Keratinocyte (primary cell): ENCODE data around the gene SPTLC3. TPM values are rescaled to one million over a fixed set of nuclear protein-coding genes. Genes with fewer than 3 reads are reported as not detected.

Experiments
- DNase-seq: peaks from one replicate; pipeline ENCODE4 v3.0.0-alpha.2; 2011; ENCODE audit warnings: low read depth, missing footprints, low spot score
- FAIRE-seq: peaks from 2 replicates; lab custom pipeline; 2011; peaks lifted over from hg19 to GRCh38; lab: Jason Lieb, UNC
- H2AFZ ChIP-seq: 2 replicates; pipeline ENCODE4 v1.6.0; 2012; ENCODE audit warnings: low read length, control low read depth, inconsistent platforms; ENCODE audit not compliant: control insufficient read depth
- H3K27ac ChIP-seq: 2 replicates; pipeline ENCODE4 v1.5.1; 2011; ENCODE audit warnings: low read length; ENCODE audit not compliant: control insufficient read depth, insufficient read depth
- H3K27me3 ChIP-seq: 3 replicates; pipeline ENCODE4 v1.6.0; 2011; ENCODE audit warnings: low read length; ENCODE audit not compliant: control insufficient read depth, insufficient read depth; ENCODE audit errors: extremely low read depth
- H3K36me3 ChIP-seq, 2 experiments: 2 replicates in 1 of 2; 3 replicates in 1 of 2; pipeline ENCODE4 v1.5.1; 2011; ENCODE audit warnings: low read length in 2 of 2, mild to moderate bottlenecking in 1 of 2; ENCODE audit not compliant: control insufficient read depth in 2 of 2, insufficient read depth in 2 of 2; ENCODE audit errors: extremely low read depth in 1 of 2
- H3K4me1 ChIP-seq: 3 replicates; pipeline ENCODE4 v1.5.1; 2011; ENCODE audit warnings: low read length; ENCODE audit not compliant: control insufficient read depth, insufficient read depth; ENCODE audit errors: extremely low read depth
- H3K4me2 ChIP-seq: 3 replicates; pipeline ENCODE4 v1.6.0; 2011; ENCODE audit warnings: low read depth, low read length; ENCODE audit not compliant: control insufficient read depth, insufficient read depth; ENCODE audit errors: extremely low read depth
- H3K4me3 ChIP-seq, 3 experiments: fragments of 200-600 bp in 1 of 3; sonication (generic) in 1 of 3; 2 replicates in 2 of 3; 3 replicates in 1 of 3; pipeline ENCODE4 v1.5.1; 2011 to 2016; ENCODE audit warnings: low read length in 3 of 3, mild to moderate bottlenecking in 3 of 3, control low read depth in 2 of 3, inconsistent platforms in 1 of 3, low read depth in 1 of 3, mixed read lengths in 1 of 3, mixed run types in 1 of 3, moderate library complexity in 1 of 3; ENCODE audit not compliant: control insufficient read depth in 2 of 3, insufficient read depth in 2 of 3; ENCODE audit errors: extremely low read depth in 1 of 3
- H3K79me2 ChIP-seq: 2 replicates; pipeline ENCODE4 v1.6.0; 2012; ENCODE audit warnings: low read length; ENCODE audit not compliant: control insufficient read depth, insufficient read depth
- H3K9ac ChIP-seq: 3 replicates; pipeline ENCODE4 v1.6.0; 2011; ENCODE audit warnings: low read length; ENCODE audit not compliant: control insufficient read depth, insufficient read depth; ENCODE audit errors: extremely low read depth
- H3K9me1 ChIP-seq: 3 replicates; pipeline ENCODE4 v1.6.0; 2011; ENCODE audit warnings: low read length; ENCODE audit not compliant: control insufficient read depth, insufficient read depth; ENCODE audit errors: extremely low read depth
- H3K9me3 ChIP-seq: 2 replicates; pipeline ENCODE4 v1.5.1; 2012; ENCODE audit warnings: low read depth, low read length; ENCODE audit not compliant: control insufficient read depth
- H4K20me1 ChIP-seq: 3 replicates; pipeline ENCODE4 v1.6.0; 2011; ENCODE audit warnings: low read length; ENCODE audit not compliant: control insufficient read depth, insufficient read depth; ENCODE audit errors: extremely low read depth
- EZH2 ChIP-seq: IDR thresholded peaks from one replicate; pipeline ENCODE4 v1.6.1; 2012; ENCODE audit warnings: inconsistent platforms, mild to moderate bottlenecking, low read length, moderate library complexity
- dilution Hi-C: fragments of 300-500 bp; cut with MboI; formaldehyde crosslinking; loops from one replicate; pipeline ENCODE4 v1.7.0; 2020; ENCODE audit warnings: low sequenced_read_pairs; ENCODE audit not compliant: extremely low pct_ligation_motif_present
- polyA minus RNA-seq, 3 experiments: library from RNA; depleted of rRNA, polyadenylated mRNA; stranded (reverse); fragments of >200 nt; gene quantifications; 1 replicate in 1 of 3; 2 replicates in 1 of 3; 3 replicates in 1 of 3; pipeline ENCODE4 v1.2.3, GENCODE V29; 2011
- polyA plus RNA-seq, 5 experiments: library from polyadenylated mRNA; depleted of rRNA in 3 of 5; stranded (reverse) in 3 of 5; stranded (forward) in 1 of 5; unstranded in 1 of 5; fragments of >200 nt; gene quantifications; 1 replicate in 1 of 5; 2 replicates in 3 of 5; 3 replicates in 1 of 5; pipeline versions ENCODE4 v1.2.1 to v1.2.3, GENCODE V29; 2011 to 2012; ENCODE audit warnings: missing spikeins in 2 of 5, low read depth in 1 of 5, low replicate concordance in 1 of 5
- TF ChIP-seq, protein P1 (sequence below), 3 experiments: IDR thresholded peaks in 1 of 3; conservative IDR thresholded peaks in 1 of 3; optimal IDR thresholded peaks in 1 of 3; 2 replicates in 2 of 3; 3 replicates in 1 of 3; pipeline versions ENCODE3 to v1.5.1; 2011; ENCODE audit warnings: low read length in 3 of 3, mild to moderate bottlenecking in 3 of 3, moderate library complexity in 2 of 3, control low read depth in 1 of 3, inconsistent platforms in 1 of 3; ENCODE audit not compliant: insufficient read depth in 2 of 3; ENCODE audit errors: extremely low read depth in 1 of 3

The SPTLC3 gene
- polyA plus RNA-seq (6.5 to 11.4 TPM (median 10.0 TPM) in 3 replicates), polyA minus RNA-seq (1.8 to 14.7 TPM (median 9.0 TPM) in 3 replicates)
- polyA plus RNA-seq (2011; ENCODE audit: low read depth): 118 TPM
- polyA plus RNA-seq (2011; cell fraction: cytosol; rRNA removed): 4.4 and 6.6 TPM in 2 replicates
- polyA plus RNA-seq (2011; cell fraction: nucleus; rRNA removed): 13.1 and 15.3 TPM in 2 replicates
- 6.8 and 38.7 TPM in 2 replicates for polyA plus RNA-seq (2012; ENCODE audit: low replicate concordance)
- 2.9 TPM for polyA minus RNA-seq (2011; cell fraction: cytosol; rRNA and poly(A)+ RNA removed)
- polyA minus RNA-seq (2011; cell fraction: nucleus; rRNA and poly(A)+ RNA removed): 9.0 and 27.8 TPM in 2 replicates

- Histone ChIP-seq H3K4me3 (peak within 1 kb of the TSS; percentile 47 to 81 (median 76)), H3K36me3 (peaks cover 0 to 3% of the 10 kb centered on the region in 2 experiments), H3K9ac (peak within 1 kb of the TSS; percentile 49), H2AFZ (peak within 1 kb of the TSS; percentile 72), H3K9me3 (no peaks in the 10 kb centered on the region), H3K79me2 (no peaks in the 10 kb centered on the region), H3K27ac (peak within 1 kb of the TSS; percentile 38), H3K9me1 (no peaks in the 10 kb centered on the region), H3K4me2 (peak within 1 kb of the TSS; percentile 93), H3K27me3 (no peaks in the 10 kb centered on the region), H4K20me1 (no peaks in the 10 kb centered on the region), H3K4me1 (peaks cover 25% of the 10 kb centered on the region)
- TF ChIP-seq, protein P1, sequence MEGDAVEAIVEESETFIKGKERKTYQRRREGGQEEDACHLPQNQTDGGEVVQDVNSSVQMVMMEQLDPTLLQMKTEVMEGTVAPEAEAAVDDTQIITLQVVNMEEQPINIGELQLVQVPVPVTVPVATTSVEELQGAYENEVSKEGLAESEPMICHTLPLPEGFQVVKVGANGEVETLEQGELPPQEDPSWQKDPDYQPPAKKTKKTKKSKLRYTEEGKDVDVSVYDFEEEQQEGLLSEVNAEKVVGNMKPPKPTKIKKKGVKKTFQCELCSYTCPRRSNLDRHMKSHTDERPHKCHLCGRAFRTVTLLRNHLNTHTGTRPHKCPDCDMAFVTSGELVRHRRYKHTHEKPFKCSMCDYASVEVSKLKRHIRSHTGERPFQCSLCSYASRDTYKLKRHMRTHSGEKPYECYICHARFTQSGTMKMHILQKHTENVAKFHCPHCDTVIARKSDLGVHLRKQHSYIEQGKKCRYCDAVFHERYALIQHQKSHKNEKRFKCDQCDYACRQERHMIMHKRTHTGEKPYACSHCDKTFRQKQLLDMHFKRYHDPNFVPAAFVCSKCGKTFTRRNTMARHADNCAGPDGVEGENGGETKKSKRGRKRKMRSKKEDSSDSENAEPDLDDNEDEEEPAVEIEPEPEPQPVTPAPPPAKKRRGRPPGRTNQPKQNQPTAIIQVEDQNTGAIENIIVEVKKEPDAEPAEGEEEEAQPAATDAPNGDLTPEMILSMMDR (optimal IDR thresholded peaks at IDR 0.05 in 1 of 3, IDR thresholded peaks at IDR 0.05 in 1 of 3, conservative IDR thresholded peaks at IDR 0.05 in 1 of 3; ENCODE audit: extremely low read depth in 1 of 3, insufficient read depth in 2 of 3, low read length in 3 of 3): peak in 2 of 3 experiments; percentile 12 to 30
- TF ChIP-seq EZH2: no peak
- dilution Hi-C loops: no loop called here
- peak; percentile 63 for FAIRE-seq
- no peak for DNase-seq
Measured at GRCh38 chr20:13008761-13009681, at the start of gene SPTLC3. Gene SPTLC3 (plus strand): TSS chr20:13008972. CDS start chr20:13009268, 296 bp downstream.

- FAIRE-seq: no peak
- H3K9me1 ChIP-seq: no peaks in the 10 kb centered on the region
- H3K79me2 ChIP-seq: no peaks in the 10 kb centered on the region
- no peak overlapping the region for H3K4me3 ChIP-seq
- no peaks in the 10 kb centered on the region for H3K9me3 ChIP-seq
- H3K36me3 ChIP-seq: no peaks in the 10 kb centered on the region
- no peak for TF ChIP-seq EZH2
- TF ChIP-seq, protein P1 (optimal IDR thresholded peaks at IDR 0.05 in 1 of 3, IDR thresholded peaks at IDR 0.05 in 1 of 3, conservative IDR thresholded peaks at IDR 0.05 in 1 of 3; ENCODE audit: extremely low read depth in 1 of 3, insufficient read depth in 2 of 3, low read length in 3 of 3): no peak
- no peak overlapping the region for H3K27ac ChIP-seq
- H3K27me3 ChIP-seq: no peaks in the 10 kb centered on the region
- H2AFZ ChIP-seq: no peak overlapping the region
- H3K4me1 ChIP-seq: no peaks in the 10 kb centered on the region
- H4K20me1 ChIP-seq: no peaks in the 10 kb centered on the region
- no peak overlapping the region for H3K4me2 ChIP-seq
- H3K9ac ChIP-seq: no peak overlapping the region
- dilution Hi-C loops: no loop called here
- DNase-seq: no peak
Measured at GRCh38 chr20:12961725-12962124, 47.0 kb upstream of the SPTLC3 start.
